Measurements from ENCODE around the gene PPHLN1. TPM values are rescaled to one million over a fixed set of nuclear protein-coding genes. Genes with fewer than 3 reads are reported as not detected.
A peak's percentile ranks its signal among the peaks of the same experiment; 100 is the strongest.
"Not testable (repeated sequence)": the region's sequence is repeated elsewhere in the genome, so short reads cannot be mapped to it uniquely, and the experiment has no call there.

PPHLN1 gene
- total RNA-seq, 4 donors from 2014 or later, result 32.7 to 52.3 (median 43.5) TPM

DNA sequence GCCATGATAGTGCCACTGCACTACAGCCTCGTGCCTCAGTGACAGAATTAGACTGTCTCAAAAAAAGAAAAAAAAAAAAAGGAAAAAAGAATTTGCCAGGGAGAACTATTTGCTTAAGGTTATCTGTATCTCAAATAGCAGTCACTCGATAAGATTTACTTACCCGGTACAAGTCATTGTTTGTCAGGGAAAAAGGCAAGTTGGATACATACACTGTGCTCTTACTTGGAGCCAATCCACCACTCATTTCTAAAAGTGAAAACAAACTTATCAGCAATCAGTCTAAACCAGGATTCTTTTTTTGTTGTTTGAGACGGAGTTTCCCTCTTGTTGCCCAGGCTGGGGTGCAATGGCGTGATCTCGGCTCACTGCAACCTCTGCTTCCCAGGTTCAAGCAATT is 2.1 kb upstream of the PPHLN1 start:
- DNase-seq, result no peak
- Histone ChIP-seq H3K4me1 (peaks cover 14 to 17% of the 10 kb centered on the region in 2 donors), H3K36me3 (peaks cover 0 to 15% of the 10 kb centered on the region in 2 donors), H3K27me3 (no peaks in the 10 kb centered on the region), H3K4me3 (no peak overlapping the region), H3K27ac (no peak overlapping the region), H3K9me3 (no peaks in the 10 kb centered on the region)
- in situ Hi-C loops (cut with MboI; ENCODE audit: low sequenced_read_pairs in 4 of 4), result loop anchor here in 1 of 4 donors (10.0 kb wide), 1 partner anchor 89 kb away; the partner anchor contains the start of gene YAF2
- intact Hi-C loops (cut with DNase I; ENCODE audit: low total_unique reads), result no loop called here
- TF ChIP-seq, protein P1, sequence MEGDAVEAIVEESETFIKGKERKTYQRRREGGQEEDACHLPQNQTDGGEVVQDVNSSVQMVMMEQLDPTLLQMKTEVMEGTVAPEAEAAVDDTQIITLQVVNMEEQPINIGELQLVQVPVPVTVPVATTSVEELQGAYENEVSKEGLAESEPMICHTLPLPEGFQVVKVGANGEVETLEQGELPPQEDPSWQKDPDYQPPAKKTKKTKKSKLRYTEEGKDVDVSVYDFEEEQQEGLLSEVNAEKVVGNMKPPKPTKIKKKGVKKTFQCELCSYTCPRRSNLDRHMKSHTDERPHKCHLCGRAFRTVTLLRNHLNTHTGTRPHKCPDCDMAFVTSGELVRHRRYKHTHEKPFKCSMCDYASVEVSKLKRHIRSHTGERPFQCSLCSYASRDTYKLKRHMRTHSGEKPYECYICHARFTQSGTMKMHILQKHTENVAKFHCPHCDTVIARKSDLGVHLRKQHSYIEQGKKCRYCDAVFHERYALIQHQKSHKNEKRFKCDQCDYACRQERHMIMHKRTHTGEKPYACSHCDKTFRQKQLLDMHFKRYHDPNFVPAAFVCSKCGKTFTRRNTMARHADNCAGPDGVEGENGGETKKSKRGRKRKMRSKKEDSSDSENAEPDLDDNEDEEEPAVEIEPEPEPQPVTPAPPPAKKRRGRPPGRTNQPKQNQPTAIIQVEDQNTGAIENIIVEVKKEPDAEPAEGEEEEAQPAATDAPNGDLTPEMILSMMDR (IDR thresholded peaks at IDR 0.05 in 4 of 5, conservative IDR thresholded peaks at IDR 0.05 in 1 of 5), result no peak
- ATAC-seq, result no peak

GRCh38 chr12:42325326-42325652 is 678 bp upstream of the PPHLN1 start:
- Histone ChIP-seq H3K27ac (peak overlapping the region; percentile 84 to 90 (median 88)), H3K36me3 (peaks cover 0 to 15% of the 10 kb centered on the region in 2 donors), H3K4me1 (peaks cover 14 to 17% of the 10 kb centered on the region in 2 donors), H3K9me3 (no peaks in the 10 kb centered on the region), H3K4me3 (peak overlapping the region; percentile 75 to 94 (median 83)), H3K27me3 (no peaks in the 10 kb centered on the region)
- TF ChIP-seq, protein P1 (IDR thresholded peaks at IDR 0.05 in 4 of 5, conservative IDR thresholded peaks at IDR 0.05 in 1 of 5), result no peak
- no peak for TF ChIP-seq POLR2A (IDR thresholded peaks at IDR 0.05)
- in situ Hi-C loops (cut with MboI; ENCODE audit: low sequenced_read_pairs in 4 of 4), result loop anchor here in 3 of 4 donors (5.0 to 25.0 kb wide), 5 partner anchors 88 to 638 kb away; partner anchors contain the start of gene YAF2 (in 2 of the 3)
- ATAC-seq (no peak), DNase-seq (no peak)
- intact Hi-C loops (cut with DNase I; ENCODE audit: low total_unique reads), result no loop called here

- Histone ChIP-seq H3K4me3 (peak overlapping the region; percentile 75 to 94 (median 83)), H3K27me3 (no peaks in the 10 kb centered on the region), H3K9me3 (no peaks in the 10 kb centered on the region), H3K27ac (peak overlapping the region; percentile 84 to 90 (median 88)), H3K36me3 (peaks cover 0 to 6% of the 10 kb centered on the region in 2 donors), H3K4me1 (peaks cover 14 to 17% of the 10 kb centered on the region in 2 donors)
- intact Hi-C loops (cut with DNase I; ENCODE audit: low total_unique reads), result loop anchor here (1.0 kb wide), 1 partner anchor 88 kb away; the partner anchor contains the start of gene YAF2
- in situ Hi-C loops (cut with MboI; ENCODE audit: low sequenced_read_pairs in 4 of 4), result loop anchor here in 3 of 4 donors (5.0 to 25.0 kb wide), 5 partner anchors 89 to 639 kb away; partner anchors contain the start of gene YAF2 (in 2 of the 3)
- no peak for TF ChIP-seq POLR2A (IDR thresholded peaks at IDR 0.05)
- TF ChIP-seq, protein P1 (IDR thresholded peaks at IDR 0.05 in 4 of 5, conservative IDR thresholded peaks at IDR 0.05 in 1 of 5), result no peak
- peak; percentile 24 for ATAC-seq
- no peak for DNase-seq
These were observed 717 bp downstream of the PPHLN1 start for GRCh38 chr12:42326541-42327226.

GRCh38 chr12:42327227-42327590 is 1.2 kb downstream of the PPHLN1 start:
- no peak for ATAC-seq
- H3K27ac ChIP-seq, result peak overlapping the region in 2 of 4 donors; percentile 88 to 90
- intact Hi-C loops (cut with DNase I; ENCODE audit: low total_unique reads), result no loop called here
- peak overlapping the region; percentile 75 to 94 (median 83) for H3K4me3 ChIP-seq
- peaks cover 14 to 19% of the 10 kb centered on the region in 2 donors for H3K4me1 ChIP-seq
- no peaks in the 10 kb centered on the region for H3K9me3 ChIP-seq
- peaks cover 0 to 3% of the 10 kb centered on the region in 2 donors for H3K36me3 ChIP-seq
- no peak for DNase-seq
- H3K27me3 ChIP-seq, result no peaks in the 10 kb centered on the region
- in situ Hi-C loops (cut with MboI; ENCODE audit: low sequenced_read_pairs in 4 of 4), result loop anchor here in 3 of 4 donors (5.0 to 25.0 kb wide), 5 partner anchors 90 to 640 kb away; partner anchors contain the start of gene YAF2 (in 2 of the 3)
- TF ChIP-seq, protein P1 (IDR thresholded peaks at IDR 0.05 in 4 of 5, conservative IDR thresholded peaks at IDR 0.05 in 1 of 5), result no peak
- no peak for TF ChIP-seq POLR2A (IDR thresholded peaks at IDR 0.05)

DNA sequence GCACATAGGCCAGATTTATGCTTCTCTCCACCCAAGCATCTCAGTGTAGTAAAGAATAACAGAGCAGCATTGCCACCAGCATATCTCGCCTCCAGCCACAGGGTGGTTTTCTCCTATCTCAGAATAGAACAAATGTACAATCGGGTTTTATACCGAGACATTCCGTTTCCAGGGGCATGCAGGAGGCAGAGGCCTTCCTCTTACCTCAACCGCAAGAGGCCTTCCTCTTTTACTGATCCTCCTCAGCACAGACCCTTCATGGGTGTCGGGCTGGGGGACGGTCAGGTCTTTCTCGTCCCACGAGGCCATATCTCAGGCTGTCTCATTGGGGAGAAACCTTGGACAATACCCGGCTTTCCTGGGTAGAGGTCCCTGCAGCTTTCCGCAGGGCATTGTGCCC is 4.1 kb downstream of the PPHLN1 start:
- DNase-seq; ATAC-seq; H3K27ac ChIP-seq; H3K27me3 ChIP-seq; H3K4me3 ChIP-seq; H3K36me3 ChIP-seq; H3K9me3 ChIP-seq; intact Hi-C loops (cut with DNase I; ENCODE audit: low total_unique reads): not testable (repeated sequence)
- peaks cover 12 to 19% of the 10 kb centered on the region in 2 donors for H3K4me1 ChIP-seq
- in situ Hi-C loops (cut with MboI; ENCODE audit: low sequenced_read_pairs in 4 of 4), result loop anchor here in 2 of 4 donors (5.0 to 25.0 kb wide), 2 partner anchors 198 to 643 kb away; no protein-coding TSS in a partner anchor

Measured in gastrocnemius medialis (tissue), 4 donors.